Measurements from ENCODE around the gene FGGY.
"Not testable (repeated sequence)": the region's sequence is repeated elsewhere in the genome, so short reads cannot be mapped to it uniquely, and the experiment has no call there.

The FGGY gene

DNA sequence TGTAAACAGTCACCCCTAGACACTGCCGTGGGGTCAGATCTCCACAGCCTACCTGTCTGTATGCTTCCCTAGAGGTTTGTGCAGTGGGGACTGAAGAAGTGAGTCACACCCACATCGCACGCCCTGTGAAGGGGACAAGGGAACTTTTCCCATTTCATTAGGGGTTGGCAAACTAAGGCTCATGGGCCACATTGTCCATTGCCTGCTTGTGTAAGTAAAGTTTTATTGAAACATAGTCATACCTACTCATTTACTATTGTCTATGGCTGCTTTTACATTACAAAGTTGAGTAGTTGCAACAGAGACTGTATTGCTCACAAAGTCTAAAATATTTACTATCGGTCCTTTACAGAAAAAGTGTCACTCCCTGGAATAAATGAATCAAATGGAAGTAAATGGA, 2.5 kb upstream of the FGGY start:
- WGBS (ENCODE audit: insufficient coverage) = 96% methylated on average over 3 of the region's 4 CpGs
- Histone ChIP-seq H3K4me1 (ENCODE audit: control extremely low read depth in 1 of 4, control insufficient read depth in 4 of 4, insufficient read depth in 4 of 4, low read length in 3 of 4) (peaks cover 21 to 43% (median 30%) of the 10 kb centered on the region in 4 experiments), H3K36me3 (ENCODE audit: control insufficient read depth in 4 of 4, insufficient read depth in 4 of 4, low read length in 3 of 4) (no peaks in the 10 kb centered on the region), H3K27me3 (replicated peaks in 2 of 5; ENCODE audit: control insufficient read depth in 4 of 5, insufficient read depth in 5 of 5, low read length in 4 of 5) (no peaks in the 10 kb centered on the region), H3K27ac (ENCODE audit: insufficient read depth in 1 of 2, low read depth in 1 of 2, low read length in 2 of 2, poor library complexity in 1 of 2, severe bottlenecking in 2 of 2) (no peak overlapping the region), H3K4me3 (ENCODE audit: control insufficient read depth in 1 of 7, extremely low read depth in 1 of 7, insufficient read depth in 4 of 7, low read depth in 2 of 7, low read length in 6 of 7) (no peak overlapping the region), H3K9me3 (ENCODE audit: control extremely low read depth in 1 of 5, control insufficient read depth in 4 of 5, insufficient read depth in 2 of 5, low read depth in 1 of 5, low read length in 4 of 5) (no peaks in the 10 kb centered on the region)
- no peak for DNase-seq
- ChIA-PET CTCF (no interaction called here), POLR2A (no interaction called here)

DNA sequence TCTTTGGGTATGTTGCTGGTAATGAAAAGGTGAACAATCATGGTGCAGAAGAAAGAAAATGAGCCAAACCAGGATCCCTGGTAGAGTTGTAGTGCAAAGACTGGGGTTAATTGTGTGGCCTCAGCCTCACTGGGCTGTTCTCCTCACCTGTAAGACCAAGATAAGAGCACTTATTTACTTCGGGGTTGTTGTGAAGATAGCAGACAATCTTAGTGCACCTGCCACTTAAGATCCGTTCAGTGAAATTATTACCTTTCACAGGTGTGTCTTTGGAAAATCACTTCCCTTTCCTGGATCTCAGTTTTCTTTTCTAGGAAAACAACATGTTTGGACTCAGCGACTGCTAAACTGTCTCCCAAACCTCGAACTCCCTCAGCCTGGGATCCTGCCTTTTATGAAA, 1.3 kb upstream of the FGGY start:
- Histone ChIP-seq H3K36me3 (ENCODE audit: control insufficient read depth in 4 of 4, insufficient read depth in 4 of 4, low read length in 3 of 4) (no peaks in the 10 kb centered on the region), H3K4me3 (ENCODE audit: control insufficient read depth in 1 of 7, extremely low read depth in 1 of 7, insufficient read depth in 4 of 7, low read depth in 2 of 7, low read length in 6 of 7) (peak overlapping the region in 5 of 7 experiments; percentile 56 to 84 (median 73)), H3K9me3 (ENCODE audit: control extremely low read depth in 1 of 5, control insufficient read depth in 4 of 5, insufficient read depth in 2 of 5, low read depth in 1 of 5, low read length in 4 of 5) (no peaks in the 10 kb centered on the region), H3K27ac (ENCODE audit: insufficient read depth in 1 of 2, low read depth in 1 of 2, low read length in 2 of 2, poor library complexity in 1 of 2, severe bottlenecking in 2 of 2) (peak overlapping the region in 1 of 2 experiments; percentile 80), H3K27me3 (replicated peaks in 2 of 5; ENCODE audit: control insufficient read depth in 4 of 5, insufficient read depth in 5 of 5, low read length in 4 of 5) (no peaks in the 10 kb centered on the region), H3K4me1 (ENCODE audit: control extremely low read depth in 1 of 4, control insufficient read depth in 4 of 4, insufficient read depth in 4 of 4, low read length in 3 of 4) (peaks cover 21 to 40% (median 30%) of the 10 kb centered on the region in 4 experiments)
- WGBS (ENCODE audit: insufficient coverage) = 60% methylated on average over 4 of the region's 4 CpGs
- CTCF ChIA-PET = interaction anchor here (1.7 kb wide), 1 partner anchor 514 kb away, joined by 3 read pairs; no protein-coding TSS in a partner anchor
- DNase-seq = no peak
- POLR2A ChIA-PET = interaction anchor here (1.0 to 1.1 kb wide), 2 partner anchors 344 to 512 kb away, joined by 3 read pairs; partner anchors contain the start of gene JUN

DNA sequence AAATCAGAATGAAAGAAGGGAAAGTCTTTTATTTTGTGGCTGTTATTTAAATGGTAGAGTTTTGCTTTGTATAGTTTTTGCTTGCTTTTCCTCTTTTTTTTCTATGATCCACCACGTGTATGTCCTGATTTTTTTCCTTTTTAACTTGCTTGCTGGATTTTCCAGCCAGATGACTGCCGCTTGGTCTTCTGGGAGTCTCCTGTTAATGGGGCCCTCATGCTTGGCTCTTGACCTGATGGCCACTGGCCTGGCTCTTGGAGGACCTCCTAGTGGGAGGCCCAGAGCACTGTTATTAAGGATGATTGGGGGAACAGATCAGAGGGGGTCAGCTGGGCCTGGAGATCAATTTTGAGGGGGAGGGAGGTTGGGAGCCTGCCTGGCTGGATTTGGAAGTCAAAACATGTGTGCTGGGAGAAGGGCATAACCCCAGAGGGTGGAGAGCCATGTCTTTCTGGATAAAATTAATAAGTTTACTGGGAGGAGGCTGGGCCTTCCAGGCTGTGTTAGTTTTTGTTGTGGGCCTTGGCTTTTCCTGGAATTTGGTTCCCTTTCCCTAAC, 1.2 kb downstream of the FGGY start:
- Histone ChIP-seq H3K4me1 (ENCODE audit: control extremely low read depth in 1 of 4, control insufficient read depth in 4 of 4, insufficient read depth in 4 of 4, low read length in 3 of 4) (peaks cover 11 to 24% (median 17%) of the 10 kb centered on the region in 4 experiments), H3K36me3 (ENCODE audit: control insufficient read depth in 4 of 4, insufficient read depth in 4 of 4, low read length in 3 of 4) (peaks cover 0 to 2% (median 0%) of the 10 kb centered on the region in 4 experiments), H3K27me3 (replicated peaks in 2 of 5; ENCODE audit: control insufficient read depth in 4 of 5, insufficient read depth in 5 of 5, low read length in 4 of 5) (no peaks in the 10 kb centered on the region), H3K9me3 (ENCODE audit: control extremely low read depth in 1 of 5, control insufficient read depth in 4 of 5, insufficient read depth in 2 of 5, low read depth in 1 of 5, low read length in 4 of 5) (no peaks in the 10 kb centered on the region), H3K27ac (ENCODE audit: insufficient read depth in 1 of 2, low read depth in 1 of 2, low read length in 2 of 2, poor library complexity in 1 of 2, severe bottlenecking in 2 of 2) (no peak overlapping the region), H3K4me3 (ENCODE audit: control insufficient read depth in 1 of 7, extremely low read depth in 1 of 7, insufficient read depth in 4 of 7, low read depth in 2 of 7, low read length in 6 of 7) (no peak overlapping the region)
- WGBS (ENCODE audit: insufficient coverage) = 80% methylated on average over 1 of the region's 2 CpGs
- ChIA-PET POLR2A (no interaction called here), CTCF (no interaction called here)
- no peak for DNase-seq

DNA sequence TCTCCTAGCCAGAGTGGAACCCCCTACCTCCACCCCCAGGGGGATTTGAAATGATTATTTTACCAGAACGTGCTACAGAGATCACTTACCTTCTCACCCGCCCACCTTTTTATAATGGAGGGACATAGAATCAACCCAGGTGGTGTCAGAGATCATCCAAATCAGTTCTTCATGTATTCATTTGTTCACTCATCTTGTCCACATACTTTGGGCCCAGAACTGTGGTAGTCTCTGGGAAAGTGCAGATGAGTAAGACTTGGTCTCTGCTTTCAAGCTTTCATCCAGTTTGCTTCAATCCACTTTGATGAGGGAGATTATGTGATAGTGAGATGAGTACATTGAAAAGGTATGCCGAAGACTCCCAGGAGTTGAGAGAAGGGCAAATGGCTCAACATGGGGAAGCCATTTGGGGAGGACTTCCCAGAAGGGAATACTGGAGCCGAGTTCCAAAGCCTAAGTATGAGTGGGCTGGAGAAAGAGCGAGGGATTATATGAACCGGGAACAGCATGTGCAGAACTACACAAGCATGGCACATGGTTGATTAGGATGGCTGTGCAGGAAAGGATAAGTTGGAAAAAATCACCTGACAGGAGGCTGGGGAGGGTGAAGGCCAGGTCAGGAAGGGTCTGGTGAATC, 1.9 kb downstream of the FGGY start:
- ChIA-PET CTCF (no interaction called here), POLR2A (no interaction called here)
- 100% methylated on average over 6 of the region's 6 CpGs for WGBS (ENCODE audit: insufficient coverage)
- DNase-seq = no peak
- Histone ChIP-seq H3K9me3 (ENCODE audit: control extremely low read depth in 1 of 5, control insufficient read depth in 4 of 5, insufficient read depth in 2 of 5, low read depth in 1 of 5, low read length in 4 of 5) (no peaks in the 10 kb centered on the region), H3K27ac (ENCODE audit: insufficient read depth in 1 of 2, low read depth in 1 of 2, low read length in 2 of 2, poor library complexity in 1 of 2, severe bottlenecking in 2 of 2) (no peak overlapping the region), H3K4me1 (ENCODE audit: control extremely low read depth in 1 of 4, control insufficient read depth in 4 of 4, insufficient read depth in 4 of 4, low read length in 3 of 4) (peaks cover 7 to 17% (median 11%) of the 10 kb centered on the region in 4 experiments), H3K27me3 (replicated peaks in 2 of 5; ENCODE audit: control insufficient read depth in 4 of 5, insufficient read depth in 5 of 5, low read length in 4 of 5) (no peaks in the 10 kb centered on the region), H3K4me3 (ENCODE audit: control insufficient read depth in 1 of 7, extremely low read depth in 1 of 7, insufficient read depth in 4 of 7, low read depth in 2 of 7, low read length in 6 of 7) (no peak overlapping the region), H3K36me3 (ENCODE audit: control insufficient read depth in 4 of 4, insufficient read depth in 4 of 4, low read length in 3 of 4) (peaks cover 0 to 2% (median 0%) of the 10 kb centered on the region in 4 experiments)

DNA sequence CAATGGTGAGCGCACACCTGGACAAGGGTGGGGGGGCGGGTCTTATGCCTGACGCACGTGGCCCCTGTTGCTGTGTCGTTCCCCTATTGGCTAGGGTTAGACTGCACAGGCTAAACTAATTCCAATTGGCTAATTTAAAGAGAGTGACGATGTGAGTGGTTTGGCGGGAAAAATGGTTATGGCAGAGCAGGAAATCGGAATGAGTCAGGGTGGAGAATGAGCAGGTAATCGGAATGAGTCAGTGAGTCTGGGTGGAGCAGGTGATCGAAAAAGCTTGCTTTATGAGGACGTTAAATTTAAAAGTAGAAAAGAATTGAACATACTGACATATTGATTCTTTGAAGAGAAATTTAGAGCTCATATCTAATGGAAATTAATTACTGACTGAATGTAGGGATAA, 2.8 kb downstream of the FGGY start:
- DNase-seq; H3K4me3 ChIP-seq (ENCODE audit: control insufficient read depth in 1 of 7, extremely low read depth in 1 of 7, insufficient read depth in 4 of 7, low read depth in 2 of 7, low read length in 6 of 7); H3K27ac ChIP-seq (ENCODE audit: insufficient read depth in 1 of 2, low read depth in 1 of 2, low read length in 2 of 2, poor library complexity in 1 of 2, severe bottlenecking in 2 of 2); H3K27me3 ChIP-seq (replicated peaks in 2 of 5; ENCODE audit: control insufficient read depth in 4 of 5, insufficient read depth in 5 of 5, low read length in 4 of 5); CTCF ChIA-PET; H3K36me3 ChIP-seq (ENCODE audit: control insufficient read depth in 4 of 4, insufficient read depth in 4 of 4, low read length in 3 of 4); H3K9me3 ChIP-seq (ENCODE audit: control extremely low read depth in 1 of 5, control insufficient read depth in 4 of 5, insufficient read depth in 2 of 5, low read depth in 1 of 5, low read length in 4 of 5); POLR2A ChIA-PET: not testable (repeated sequence)
- 99% methylated on average over 11 of the region's 11 CpGs for WGBS (ENCODE audit: insufficient coverage)
- H3K4me1 ChIP-seq (ENCODE audit: control extremely low read depth in 1 of 4, control insufficient read depth in 4 of 4, insufficient read depth in 4 of 4, low read length in 3 of 4) = peaks cover 7 to 15% (median 11%) of the 10 kb centered on the region in 4 experiments

DNA sequence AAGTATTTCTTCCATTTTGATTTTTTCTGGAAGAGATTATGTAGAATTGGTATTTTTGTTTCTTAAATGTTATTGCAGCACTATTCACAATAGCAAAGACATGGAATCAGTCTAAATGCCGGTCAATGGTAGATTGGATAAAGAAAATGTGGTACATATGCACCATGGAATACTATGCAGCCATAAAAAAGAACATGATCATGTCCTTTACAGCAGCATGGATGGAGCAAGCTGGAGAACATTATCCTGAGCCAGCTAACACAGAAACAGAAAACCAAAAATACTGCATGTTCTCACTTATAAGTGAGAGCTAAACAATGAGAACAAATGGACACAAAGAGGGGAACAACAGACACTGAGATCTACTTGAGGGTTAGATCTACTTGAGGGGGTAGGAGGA, 5.4 kb downstream of the FGGY start:
- ChIA-PET POLR2A (no interaction called here), CTCF (interaction anchor here (1.4 kb wide), 1 partner anchor 10 kb away, joined by 4 read pairs; no protein-coding TSS in a partner anchor)
- peaks cover 0 to 13% (median 6%) of the 10 kb centered on the region in 5 experiments for H3K9me3 ChIP-seq (ENCODE audit: control extremely low read depth in 1 of 5, control insufficient read depth in 4 of 5, insufficient read depth in 2 of 5, low read depth in 1 of 5, low read length in 4 of 5)

DNA sequence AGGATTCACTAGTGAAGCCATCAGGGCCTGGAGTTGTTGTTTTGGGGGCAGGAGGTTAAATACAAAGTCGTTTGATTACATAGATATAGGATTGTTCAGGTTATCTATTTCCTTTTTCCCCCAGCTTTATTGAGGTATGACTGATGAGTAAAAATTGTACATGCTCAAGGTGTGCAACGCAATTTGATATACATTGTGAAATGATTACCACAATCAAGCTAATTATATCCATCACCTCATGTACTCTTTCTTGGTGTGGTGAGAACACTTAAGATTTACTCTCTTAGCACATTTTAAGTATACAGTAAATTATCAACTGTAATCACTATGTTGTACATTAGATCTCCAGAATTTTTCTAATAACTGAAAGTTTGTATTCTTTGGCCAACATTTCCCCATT, 6.0 kb downstream of the FGGY start:
- no peak for DNase-seq
- Histone ChIP-seq H3K36me3 (ENCODE audit: control insufficient read depth in 4 of 4, insufficient read depth in 4 of 4, low read length in 3 of 4) (peaks cover 0 to 2% (median 0%) of the 10 kb centered on the region in 4 experiments), H3K4me1 (ENCODE audit: control extremely low read depth in 1 of 4, control insufficient read depth in 4 of 4, insufficient read depth in 4 of 4, low read length in 3 of 4) (peaks cover 0 to 3% (median 0%) of the 10 kb centered on the region in 4 experiments), H3K4me3 (ENCODE audit: control insufficient read depth in 1 of 7, extremely low read depth in 1 of 7, insufficient read depth in 4 of 7, low read depth in 2 of 7, low read length in 6 of 7) (no peak overlapping the region), H3K9me3 (ENCODE audit: control extremely low read depth in 1 of 5, control insufficient read depth in 4 of 5, insufficient read depth in 2 of 5, low read depth in 1 of 5, low read length in 4 of 5) (peaks cover 0 to 13% (median 6%) of the 10 kb centered on the region in 5 experiments), H3K27me3 (replicated peaks in 2 of 5; ENCODE audit: control insufficient read depth in 4 of 5, insufficient read depth in 5 of 5, low read length in 4 of 5) (no peaks in the 10 kb centered on the region), H3K27ac (ENCODE audit: insufficient read depth in 1 of 2, low read depth in 1 of 2, low read length in 2 of 2, poor library complexity in 1 of 2, severe bottlenecking in 2 of 2) (no peak overlapping the region)
- WGBS (ENCODE audit: insufficient coverage) = 100% methylated on average over 1 of the region's 2 CpGs
- ChIA-PET POLR2A (no interaction called here), CTCF (interaction anchor here (1.4 kb wide), 1 partner anchor 10 kb away, joined by 4 read pairs; no protein-coding TSS in a partner anchor)

More for the DNA sequence above, 5.4 kb downstream of the FGGY start:
- no peak overlapping the region for H3K4me3 ChIP-seq (ENCODE audit: control insufficient read depth in 1 of 7, extremely low read depth in 1 of 7, insufficient read depth in 4 of 7, low read depth in 2 of 7, low read length in 6 of 7)
- WGBS (ENCODE audit: insufficient coverage) = no CpG with 5 or more reads among the region's 1 CpG
- no peaks in the 10 kb centered on the region for H3K27me3 ChIP-seq (replicated peaks in 2 of 5; ENCODE audit: control insufficient read depth in 4 of 5, insufficient read depth in 5 of 5, low read length in 4 of 5)
- H3K4me1 ChIP-seq (ENCODE audit: control extremely low read depth in 1 of 4, control insufficient read depth in 4 of 4, insufficient read depth in 4 of 4, low read length in 3 of 4) = peaks cover 0 to 6% (median 2%) of the 10 kb centered on the region in 4 experiments
- no peak for DNase-seq
- H3K27ac ChIP-seq (ENCODE audit: insufficient read depth in 1 of 2, low read depth in 1 of 2, low read length in 2 of 2, poor library complexity in 1 of 2, severe bottlenecking in 2 of 2) = no peak overlapping the region
- peaks cover 0 to 2% (median 0%) of the 10 kb centered on the region in 4 experiments for H3K36me3 ChIP-seq (ENCODE audit: control insufficient read depth in 4 of 4, insufficient read depth in 4 of 4, low read length in 3 of 4)
